Daoy (cell line): ENCODE results near the gene CHIA. TPM values are rescaled to one million over a fixed set of nuclear protein-coding genes. Genes with fewer than 3 reads are reported as not detected.
"Not testable (repeated sequence)": the region's sequence is repeated elsewhere in the genome, so short reads cannot be mapped to it uniquely, and the experiment has no call there.

Experiments
- DNase-seq: peaks from one replicate; pipeline ENCODE4 v3.0.0-alpha.2; 2015; ENCODE audit warnings: low read depth
- total RNA-seq: library from RNA; depleted of rRNA; stranded (reverse); fragments of >200 nt; shearing (Covaris generic); gene quantifications from 2 replicates; pipeline ENCODE4 v1.2.3, GENCODE V29; 2014

Gene CHIA
- total RNA-seq, 1 experiment from 2014 or later, result not detected

DNA sequence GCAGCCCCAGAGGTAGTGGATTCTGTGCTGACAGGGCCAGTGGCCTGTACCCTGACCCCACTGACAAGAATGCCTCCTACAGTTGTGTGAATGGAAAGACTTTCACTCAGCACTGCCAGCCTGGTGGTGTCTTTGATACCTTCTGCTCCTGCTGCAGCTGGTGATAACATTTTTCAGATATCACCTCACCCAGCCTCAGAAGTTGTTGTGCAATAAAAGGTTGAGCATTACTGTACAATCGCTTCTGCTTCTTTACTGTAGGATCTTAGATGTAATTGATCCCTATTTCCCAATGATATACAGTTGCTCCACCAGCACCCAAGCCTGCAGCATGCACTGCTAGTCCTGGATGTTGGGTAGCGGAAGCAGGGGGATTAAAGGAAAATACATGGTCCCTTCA lies 4.8 kb upstream of the CHIA start:
- DNase-seq, result no peak

DNA sequence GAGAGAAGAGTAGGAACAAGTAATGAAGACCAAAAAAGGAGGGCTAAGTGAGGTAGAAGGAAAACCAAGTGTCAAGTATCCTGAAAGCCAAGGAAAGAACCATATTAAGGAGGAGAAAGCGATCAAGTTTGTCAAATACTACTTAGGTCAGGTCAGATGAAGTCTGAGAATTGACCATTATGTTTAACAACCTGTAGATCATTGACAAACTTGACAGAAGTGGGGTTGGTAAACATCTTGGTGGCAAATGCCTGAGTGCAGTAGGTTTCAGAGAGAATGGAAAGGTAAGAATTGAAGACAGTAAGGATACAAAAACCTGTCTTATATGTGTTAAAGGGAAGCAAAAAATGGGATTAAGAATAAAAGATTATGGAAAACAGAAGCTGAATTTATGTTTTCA lies 3.7 kb upstream of the CHIA start:
- DNase-seq, result no peak

DNA sequence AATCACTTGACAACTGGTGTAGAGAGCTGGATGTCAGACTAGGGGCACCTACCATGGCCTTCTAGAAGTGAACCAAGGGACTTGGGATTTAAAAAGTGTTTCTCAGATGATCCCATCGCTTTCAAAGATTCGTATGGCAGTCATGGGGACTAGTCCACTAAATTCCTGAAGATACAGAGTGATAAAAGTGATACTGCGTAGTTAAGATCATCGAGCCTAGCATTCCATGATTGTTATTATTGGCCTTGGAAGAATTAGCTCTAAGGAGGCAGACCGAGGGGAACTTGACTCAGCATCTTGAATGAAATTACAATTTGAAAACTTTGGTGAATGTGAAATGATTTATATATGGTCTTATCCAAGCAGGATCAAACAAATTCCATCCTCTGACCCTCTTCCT lies 1.3 kb upstream of the CHIA start:
- no peak for DNase-seq

DNA sequence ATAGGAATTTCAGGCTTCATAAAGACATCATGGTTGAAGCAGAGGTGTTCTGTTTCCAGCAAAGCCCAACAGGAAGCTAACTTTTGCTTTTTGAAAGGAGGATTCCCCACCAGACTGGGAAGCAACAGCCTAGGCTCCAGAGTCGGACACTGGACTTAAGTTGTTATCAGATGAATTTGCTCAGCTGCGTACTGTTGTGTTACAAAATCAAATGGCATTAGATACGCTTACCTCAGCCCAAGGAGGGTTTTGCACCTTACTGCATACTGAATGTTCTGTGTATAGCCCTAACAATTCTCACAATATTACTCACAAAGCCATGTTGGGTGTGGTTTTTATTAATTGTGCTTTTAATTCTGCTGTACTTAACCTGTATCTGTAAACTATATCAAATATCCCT lies 547 bp upstream of the CHIA start:
- no peak for DNase-seq

DNA sequence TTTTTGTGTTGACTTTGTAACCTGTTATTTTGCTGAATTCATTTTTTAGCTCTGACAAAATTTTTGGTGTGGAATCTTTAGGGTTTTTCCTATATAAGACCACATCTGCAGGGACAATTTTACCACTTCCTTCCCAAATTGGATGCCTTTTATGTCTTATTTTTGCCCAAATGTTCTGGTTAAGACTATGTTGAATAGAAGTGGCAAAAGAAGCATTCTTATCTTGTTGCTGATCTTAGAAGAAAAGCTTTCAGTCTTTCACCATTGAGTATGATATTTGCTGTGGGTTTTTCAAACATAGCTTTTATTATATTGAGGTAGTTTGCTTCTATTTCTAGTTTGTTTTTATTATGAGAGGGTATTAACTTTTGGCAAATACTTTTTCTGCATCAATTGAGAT lies 3.7 kb downstream of the CHIA start:
- DNase-seq, result no peak

DNA sequence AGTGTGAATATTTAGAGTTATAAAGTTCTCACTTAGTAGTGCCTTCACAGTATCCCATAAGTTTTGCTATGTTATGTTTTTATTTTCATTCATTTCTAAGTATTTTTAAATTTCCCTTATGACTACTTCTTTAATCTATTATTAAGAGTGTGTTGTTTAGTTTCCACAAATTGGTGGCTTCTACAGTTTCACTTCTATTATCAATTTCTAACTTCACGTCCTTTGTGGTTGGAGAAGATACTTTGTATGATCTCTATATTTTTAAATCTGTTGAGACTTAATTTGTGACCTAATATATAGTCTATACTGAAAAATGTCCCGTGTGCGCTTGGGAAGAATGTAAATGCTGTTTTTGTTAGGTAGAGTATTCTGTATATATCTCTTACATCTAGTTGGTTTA lies 11.7 kb downstream of the CHIA start:
- DNase-seq, result no peak

DNA sequence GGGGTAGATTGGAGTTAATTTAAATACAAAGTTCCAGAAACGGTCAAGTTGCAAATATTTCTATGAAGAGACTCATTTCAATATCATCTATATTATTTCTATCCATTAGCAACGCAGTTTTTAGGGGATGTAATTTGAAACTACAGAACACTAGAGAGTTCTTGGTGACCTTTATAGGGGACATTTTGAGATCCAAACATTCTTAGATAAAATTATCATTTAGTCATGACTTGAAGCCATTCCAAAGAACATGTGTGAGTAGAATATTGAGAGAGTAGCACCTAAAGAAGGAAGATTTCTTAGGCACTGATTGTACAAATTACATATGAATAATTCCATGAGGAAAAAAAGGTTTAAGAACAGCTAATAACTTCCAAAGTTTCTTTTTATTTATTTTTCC lies 19.0 kb downstream of the CHIA start:
- no peak for DNase-seq

DNA sequence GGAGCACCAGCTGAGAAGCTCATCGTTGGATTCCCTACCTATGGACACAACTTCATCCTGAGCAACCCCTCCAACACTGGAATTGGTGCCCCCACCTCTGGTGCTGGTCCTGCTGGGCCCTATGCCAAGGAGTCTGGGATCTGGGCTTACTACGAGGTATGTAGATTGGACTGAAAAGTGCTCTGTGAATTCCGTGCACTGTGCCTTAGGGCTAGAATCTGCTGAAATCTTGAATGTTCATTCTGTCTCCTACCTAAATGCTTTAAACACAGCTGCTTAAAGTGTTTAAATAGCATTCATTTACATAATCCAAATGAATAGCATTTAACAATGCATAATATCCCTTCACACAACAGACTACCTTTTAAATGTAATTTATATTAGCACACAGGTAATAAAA lies 27.9 kb downstream of the CHIA start:
- DNase-seq, result no peak

DNA sequence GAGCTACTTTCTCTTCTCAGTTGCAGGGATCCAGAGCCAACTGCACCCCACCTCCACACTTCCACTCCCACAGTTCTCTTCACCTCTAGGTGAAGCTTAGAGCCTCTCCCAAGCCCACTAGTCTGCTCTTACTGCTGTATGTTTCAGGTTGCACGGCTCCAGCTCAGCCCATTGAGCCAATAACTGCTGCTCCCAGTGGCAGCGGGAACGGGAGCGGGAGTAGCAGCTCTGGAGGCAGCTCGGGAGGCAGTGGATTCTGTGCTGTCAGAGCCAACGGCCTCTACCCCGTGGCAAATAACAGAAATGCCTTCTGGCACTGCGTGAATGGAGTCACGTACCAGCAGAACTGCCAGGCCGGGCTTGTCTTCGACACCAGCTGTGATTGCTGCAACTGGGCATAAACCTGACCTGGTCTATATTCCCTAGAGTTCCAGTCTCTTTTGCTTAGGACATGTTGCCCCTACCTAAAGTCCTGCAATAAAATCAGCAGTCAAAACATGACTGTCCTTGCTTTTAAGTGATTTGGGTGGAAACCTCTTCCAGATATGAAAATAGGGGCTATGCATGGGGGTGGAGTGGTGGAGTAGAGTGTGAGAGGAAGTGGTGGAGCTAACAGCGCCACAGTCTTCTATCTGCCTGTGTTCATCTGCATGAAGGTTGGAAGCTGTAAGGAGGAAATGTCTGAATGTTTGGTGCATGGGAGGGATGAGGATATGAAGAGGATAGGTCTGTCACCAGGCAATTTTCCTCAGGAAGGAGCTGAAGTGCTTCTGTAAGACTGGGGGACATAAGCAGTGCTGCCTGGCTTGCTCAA lies 29.6 kb downstream of the CHIA start:
- DNase-seq, result no peak

DNA sequence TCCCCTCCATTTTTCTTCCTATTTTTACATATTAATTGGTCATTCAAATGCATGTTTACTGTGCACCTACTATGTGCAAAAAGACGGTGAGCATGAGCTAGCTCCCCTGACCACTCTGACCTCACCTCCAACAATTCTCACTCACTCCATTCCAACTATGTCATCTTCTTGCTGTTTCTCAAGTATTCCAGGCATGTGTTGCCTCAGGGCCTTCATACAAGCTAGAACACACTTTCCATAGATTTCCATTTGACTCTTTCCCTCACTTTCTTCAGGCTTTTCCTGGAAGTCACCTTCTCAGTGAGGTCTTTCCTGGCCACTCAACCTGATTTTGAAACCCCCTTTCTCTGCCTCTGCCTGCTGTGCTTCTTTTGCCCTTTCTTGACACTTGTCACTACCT lies 32.6 kb downstream of the CHIA start:
- DNase-seq, result no peak

DNA sequence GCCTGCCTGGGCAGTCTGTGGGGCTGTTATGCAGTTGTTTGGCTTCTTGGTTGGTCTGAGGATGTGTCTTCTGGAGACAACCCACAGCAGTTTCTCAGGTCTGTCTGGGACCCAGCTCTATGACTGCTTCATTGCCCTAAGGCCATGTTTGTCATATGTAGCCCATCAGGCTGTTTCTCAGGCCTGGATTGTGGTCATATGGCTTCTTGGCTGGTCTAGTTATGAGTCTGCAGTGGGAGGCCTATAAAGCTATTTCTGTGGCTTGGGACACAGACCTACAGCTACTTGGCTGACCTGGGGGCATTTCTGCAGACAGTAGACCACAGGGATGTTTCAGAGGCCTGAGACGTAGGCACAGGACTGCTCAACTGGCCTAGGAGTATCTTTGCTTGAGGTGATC lies 41.5 kb downstream of the CHIA start:
- DNase-seq, result no peak

DNA sequence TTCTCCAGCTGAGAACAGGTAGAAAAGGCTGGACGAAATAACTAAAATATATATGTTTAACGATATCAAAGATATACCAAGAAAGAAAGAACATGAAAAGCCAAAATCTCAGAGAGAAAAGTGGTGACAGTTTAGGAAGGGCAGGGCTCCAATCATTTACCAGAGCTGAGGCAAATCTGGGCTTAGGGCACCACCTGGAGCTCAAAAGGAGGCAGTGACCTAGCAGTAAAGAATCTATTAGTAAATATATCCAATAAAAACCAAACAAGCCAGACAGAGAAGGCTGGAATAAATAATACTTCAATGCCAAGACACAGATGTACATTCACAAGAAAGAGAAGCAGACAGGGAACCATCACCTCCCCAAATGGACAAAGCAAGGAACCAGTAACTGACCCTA lies 43.5 kb downstream of the CHIA start:
- peak; percentile 33 for DNase-seq

DNA sequence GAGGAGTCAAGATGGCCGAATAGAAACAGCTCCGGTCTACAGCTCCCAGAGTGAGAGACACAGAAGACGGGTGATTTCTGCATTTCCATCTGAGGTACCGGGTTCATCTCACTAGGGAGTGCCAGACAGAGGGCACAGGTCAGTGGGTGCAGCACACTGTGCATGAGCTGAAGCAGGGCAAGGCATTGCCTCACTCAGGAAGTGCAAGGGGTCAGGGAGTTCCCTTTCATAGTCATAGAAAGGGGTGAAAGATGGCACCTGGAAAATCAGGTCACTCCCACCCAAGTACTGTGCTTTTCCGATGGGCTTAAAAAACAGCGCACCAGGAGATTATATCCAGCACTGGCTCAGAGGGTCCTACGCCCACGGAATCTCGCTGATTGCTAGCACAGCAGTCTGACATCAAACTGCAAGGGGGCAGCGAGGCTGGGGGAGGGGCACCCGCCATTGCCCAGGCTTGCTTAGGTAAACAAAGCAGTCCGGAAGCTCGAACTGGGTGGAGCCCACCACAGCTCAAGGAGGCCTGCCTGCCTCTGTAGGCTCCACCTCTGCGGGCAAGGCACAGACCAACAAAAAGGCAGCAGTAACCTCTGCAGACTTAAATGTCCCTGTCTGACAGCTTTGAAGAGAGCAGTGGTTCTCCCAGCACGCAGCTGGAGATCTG lies 44.7 kb downstream of the CHIA start:
- not testable (repeated sequence) for DNase-seq

DNA sequence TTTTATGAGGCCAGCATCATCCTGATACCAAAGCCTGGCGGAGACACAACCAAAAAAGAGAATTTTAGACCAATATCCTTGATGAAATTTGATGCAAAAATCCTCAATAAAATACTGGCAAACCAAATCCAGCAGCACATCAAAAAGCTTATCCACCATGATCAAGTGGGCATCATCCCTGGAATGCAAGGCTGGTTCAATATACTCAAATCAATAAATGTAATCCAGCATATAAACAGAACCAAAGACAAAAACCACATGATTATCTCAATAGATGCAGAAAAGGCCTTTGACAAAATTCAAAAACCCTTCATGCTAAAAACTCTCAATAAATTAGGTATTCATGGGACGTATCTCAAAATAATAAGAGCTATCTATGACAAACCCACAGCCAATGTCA lies 48.2 kb downstream of the CHIA start:
- not testable (repeated sequence) for DNase-seq

DNA sequence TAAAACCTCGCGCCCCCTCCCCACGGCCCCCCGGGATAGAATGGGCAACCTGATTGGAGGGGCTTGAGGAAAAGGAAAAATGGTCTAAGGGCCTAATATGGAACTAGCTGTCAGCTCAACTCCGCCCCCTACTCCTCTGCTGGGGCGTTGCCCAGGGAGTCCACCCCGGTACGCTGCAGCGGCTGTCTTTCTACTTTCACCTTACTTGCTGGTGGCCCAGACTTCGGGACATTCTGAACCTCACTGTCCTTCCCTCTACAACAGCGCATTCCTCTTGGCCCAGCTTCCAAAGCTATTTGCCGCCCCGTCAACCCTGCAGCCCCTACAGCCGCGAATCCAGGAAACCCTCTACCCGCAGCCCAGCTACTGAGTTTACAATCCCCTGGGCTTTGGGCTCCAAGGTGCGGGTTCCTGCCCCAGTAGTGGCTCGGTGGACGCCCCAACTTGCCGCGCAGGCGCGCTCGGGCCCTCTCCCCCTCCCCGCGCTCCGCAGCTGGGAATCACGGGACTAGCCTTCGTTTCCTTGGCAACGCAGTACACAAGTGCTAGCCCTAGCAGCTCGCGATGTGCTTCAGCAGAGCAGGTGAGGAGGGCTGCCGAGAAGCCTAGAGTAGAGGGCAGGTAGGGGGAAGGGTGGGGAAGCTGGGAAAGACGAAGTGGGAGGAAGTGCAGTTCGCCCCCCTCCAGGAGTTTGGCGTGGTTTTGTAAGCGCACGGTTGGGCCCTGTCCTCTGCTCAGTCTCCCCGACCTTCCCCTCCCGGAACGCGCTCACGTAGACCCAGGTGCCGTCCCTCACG lies 55.6 kb downstream of the CHIA start:
- DNase-seq, result peak; percentile 90

DNA sequence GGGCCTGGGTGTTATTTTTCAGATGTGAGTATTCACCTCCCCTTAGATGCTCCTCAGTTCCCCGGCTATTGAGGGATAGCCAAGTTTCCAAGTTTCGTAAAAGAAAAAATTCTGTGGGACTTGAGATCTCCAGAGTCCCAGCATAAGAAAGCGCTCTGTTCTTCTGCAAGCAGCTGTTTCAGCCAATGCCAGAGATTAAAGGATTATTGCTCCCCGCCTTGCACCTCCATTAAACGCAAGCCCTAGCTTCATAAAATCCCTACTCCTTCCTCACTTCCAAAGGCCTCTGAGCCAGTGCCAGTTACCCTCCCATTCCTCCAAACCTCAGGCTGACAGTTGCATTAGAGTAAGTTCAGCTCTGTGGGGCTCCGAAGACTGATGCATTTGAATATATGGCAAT lies 56.4 kb downstream of the CHIA start:
- no peak for DNase-seq

DNA sequence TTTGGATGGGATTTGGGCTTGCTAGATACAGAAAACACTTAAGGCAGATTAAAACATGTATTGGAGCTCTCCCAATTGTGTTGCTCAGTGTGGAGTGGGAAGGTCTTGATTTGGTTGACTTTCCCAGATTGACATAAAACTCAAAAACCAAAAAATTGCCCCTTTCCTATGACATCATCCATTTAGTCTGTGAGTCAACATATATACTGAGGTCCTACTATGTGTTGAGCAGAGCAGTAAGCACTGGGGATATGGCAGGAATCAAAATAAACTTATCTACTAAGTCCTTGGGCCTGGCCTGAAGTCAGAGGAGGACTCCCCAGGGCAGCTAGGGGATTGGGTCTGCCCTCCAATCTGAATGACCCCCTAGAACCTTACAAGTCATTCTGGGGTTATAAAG lies 61.0 kb downstream of the CHIA start:
- DNase-seq, result no peak

DNA sequence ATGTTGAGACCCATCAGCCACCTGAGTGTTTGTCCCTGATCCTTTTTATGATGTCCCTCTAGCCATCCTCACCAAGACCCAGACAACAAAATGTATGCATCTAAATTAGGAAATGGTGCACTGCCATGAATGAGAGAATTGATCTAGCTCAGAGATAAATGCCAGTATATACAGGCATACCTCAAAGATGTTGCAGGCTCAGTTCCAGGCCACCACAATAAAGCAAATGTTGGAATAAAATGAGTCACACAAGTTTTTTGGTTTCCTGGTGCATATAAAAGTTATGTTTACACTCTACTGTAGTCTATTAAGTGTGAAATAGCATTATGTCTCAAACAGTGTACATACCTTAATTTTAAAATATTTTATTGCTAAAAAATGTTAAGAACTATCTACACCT lies 63.9 kb downstream of the CHIA start:
- no peak for DNase-seq

DNA sequence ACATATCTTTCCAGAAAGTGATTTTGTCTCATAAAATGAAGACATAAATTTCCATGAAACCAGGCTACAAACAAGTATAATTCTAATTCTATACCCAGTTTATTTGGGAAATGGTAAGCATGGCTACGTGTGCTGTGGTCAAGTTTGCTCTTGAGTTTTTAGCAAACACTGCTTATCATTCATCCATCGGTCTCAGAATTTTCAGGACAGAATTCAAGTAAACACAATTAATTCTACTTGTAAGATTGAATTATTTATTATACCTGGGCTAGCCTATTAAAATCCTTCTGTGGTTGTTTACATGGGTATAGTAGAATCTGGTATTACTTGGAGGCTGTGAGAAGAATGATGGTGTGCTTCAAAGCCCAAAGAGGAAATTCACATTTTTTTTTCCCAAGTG lies 68.3 kb downstream of the CHIA start:
- no peak for DNase-seq

DNA sequence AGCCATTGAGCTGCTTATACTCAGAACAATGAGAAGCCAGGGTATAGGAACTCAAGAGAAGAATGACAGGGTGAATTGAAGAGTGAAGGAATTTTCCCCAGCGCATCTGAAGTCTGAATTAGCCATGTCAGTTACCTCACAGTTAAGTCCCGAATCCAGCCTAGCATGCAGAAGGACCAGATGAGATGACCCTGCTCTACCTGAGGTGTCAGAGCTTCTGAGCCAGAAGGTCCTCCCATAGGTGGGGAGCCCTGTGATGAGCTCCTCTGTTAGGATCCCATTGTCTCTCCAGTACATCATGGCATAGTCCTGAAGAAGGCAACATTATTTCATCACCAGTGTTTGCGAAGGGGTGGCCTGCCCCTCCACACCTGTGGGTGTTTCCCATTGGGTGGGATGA lies 68.7 kb downstream of the CHIA start:
- no peak for DNase-seq

DNA sequence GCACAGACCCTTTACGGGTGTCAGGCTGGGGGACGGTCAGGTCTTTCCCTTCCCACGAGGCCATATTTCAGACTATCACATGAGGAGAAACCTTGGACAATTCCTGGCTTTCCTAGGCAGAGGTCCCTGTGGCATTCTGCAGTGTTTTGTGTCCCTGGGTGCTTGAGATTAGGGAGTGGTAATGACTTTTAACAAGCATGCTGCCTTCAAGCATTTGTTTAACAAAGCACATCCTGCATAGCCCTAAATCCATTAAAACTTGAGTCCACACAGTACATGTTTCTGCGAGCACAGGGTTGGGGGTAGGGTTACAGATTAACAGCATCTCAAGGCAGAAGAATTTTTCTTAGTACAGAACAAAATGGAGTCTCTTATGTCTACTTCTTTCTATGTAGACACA lies 69.6 kb downstream of the CHIA start:
- not testable (repeated sequence) for DNase-seq

DNA sequence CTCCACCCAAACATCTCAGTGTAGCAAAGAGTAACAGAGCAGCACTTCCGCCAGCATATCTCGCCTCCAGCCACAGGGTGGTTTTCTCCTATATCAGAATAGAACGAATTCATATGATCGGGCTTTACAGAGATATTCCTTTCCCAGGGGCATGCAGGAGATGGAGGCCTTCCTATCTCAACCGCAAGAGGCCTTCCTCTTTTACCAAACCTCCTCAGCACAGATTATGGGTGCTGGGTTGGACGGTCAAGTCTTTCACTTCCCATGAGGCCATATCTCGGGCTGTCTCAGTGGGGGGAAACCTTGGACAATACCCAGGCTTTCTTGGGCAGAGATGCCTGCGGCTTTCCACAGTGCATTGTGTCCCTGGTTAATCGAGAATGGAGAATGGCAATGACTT lies 71.1 kb downstream of the CHIA start:
- no peak for DNase-seq

DNA sequence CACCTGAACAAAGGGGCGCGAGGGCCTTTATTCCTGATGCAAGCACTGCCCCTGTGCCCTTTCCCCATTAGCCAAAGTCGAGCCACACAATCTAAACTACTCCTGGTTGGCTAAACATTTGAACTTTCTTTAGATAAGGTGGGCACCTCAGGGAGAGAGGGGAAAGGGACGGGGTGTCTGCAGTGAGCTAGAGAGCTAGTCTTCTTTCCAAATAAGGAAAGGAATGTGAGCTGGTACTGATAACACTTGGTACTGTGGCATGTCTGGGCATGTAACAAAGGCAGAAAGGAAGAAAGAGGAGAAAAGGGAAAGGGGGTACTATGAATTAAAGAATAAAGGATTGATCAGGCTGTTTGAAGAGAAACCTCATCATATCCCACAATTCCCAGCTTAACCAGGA lies 74.0 kb downstream of the CHIA start:
- DNase-seq, result no peak
